Measurements from ENCODE around the gene MLH3.

DNA sequence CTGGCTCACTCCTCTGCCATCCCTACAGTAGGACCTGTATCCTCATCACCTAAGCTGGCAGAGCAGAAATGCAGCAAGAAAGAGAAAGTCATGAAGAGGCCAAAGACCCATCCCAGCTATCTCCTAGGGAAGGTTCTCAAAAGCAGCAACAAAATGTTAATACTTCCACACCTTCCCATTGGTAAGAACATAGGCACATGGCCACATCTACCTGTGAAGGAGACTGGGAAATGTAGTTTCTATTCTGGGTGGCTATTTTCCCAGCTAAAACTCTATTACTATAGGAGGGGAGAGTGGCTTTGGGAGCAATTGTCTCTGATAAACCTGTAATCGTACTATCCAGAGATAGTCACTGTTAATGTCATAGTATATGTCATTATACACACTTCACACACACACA lies 62.3 kb downstream of the MLH3 start:
- TF ChIP-seq, protein P1, sequence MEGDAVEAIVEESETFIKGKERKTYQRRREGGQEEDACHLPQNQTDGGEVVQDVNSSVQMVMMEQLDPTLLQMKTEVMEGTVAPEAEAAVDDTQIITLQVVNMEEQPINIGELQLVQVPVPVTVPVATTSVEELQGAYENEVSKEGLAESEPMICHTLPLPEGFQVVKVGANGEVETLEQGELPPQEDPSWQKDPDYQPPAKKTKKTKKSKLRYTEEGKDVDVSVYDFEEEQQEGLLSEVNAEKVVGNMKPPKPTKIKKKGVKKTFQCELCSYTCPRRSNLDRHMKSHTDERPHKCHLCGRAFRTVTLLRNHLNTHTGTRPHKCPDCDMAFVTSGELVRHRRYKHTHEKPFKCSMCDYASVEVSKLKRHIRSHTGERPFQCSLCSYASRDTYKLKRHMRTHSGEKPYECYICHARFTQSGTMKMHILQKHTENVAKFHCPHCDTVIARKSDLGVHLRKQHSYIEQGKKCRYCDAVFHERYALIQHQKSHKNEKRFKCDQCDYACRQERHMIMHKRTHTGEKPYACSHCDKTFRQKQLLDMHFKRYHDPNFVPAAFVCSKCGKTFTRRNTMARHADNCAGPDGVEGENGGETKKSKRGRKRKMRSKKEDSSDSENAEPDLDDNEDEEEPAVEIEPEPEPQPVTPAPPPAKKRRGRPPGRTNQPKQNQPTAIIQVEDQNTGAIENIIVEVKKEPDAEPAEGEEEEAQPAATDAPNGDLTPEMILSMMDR (conservative IDR thresholded peaks at IDR 0.05 in 1 of 2, IDR thresholded peaks at IDR 0.05 in 1 of 2; ENCODE audit: low read depth in 1 of 2, low read length in 2 of 2), result no peak
- no peak for TF ChIP-seq EZH2 (IDR thresholded peaks at IDR 0.05; ENCODE audit: low read length, missing control alignments)

Data from fibroblast of lung (primary cell).